Heart left ventricle (tissue), 13 donors: Measurements from ENCODE around the gene TCL1A.

ENCODE experiments used
- POLR2A ChIP-seq, 2 donors: fragments of 450-650 bp; IDR thresholded peaks; one replicate each; pipeline ENCODE4 v1.6.1; 2017; ENCODE audit warnings: antibody characterized with exemption in 2 of 2, mild to moderate bottlenecking in 2 of 2, moderate library complexity in 2 of 2
- TF ChIP-seq, protein P1 (sequence below), 12 donors: fragments of 200-600 bp; sonication (generic) in 4 of 12; IDR thresholded peaks; one replicate each; pipeline versions ENCODE4 v1.5.0 to v1.8.0; 2018 to 2022; ENCODE audit warnings: antibody characterized with exemption in 12 of 12, mild to moderate bottlenecking in 5 of 12
- donor health status: ischemic (EF 13 %, LVEDD 7.1; RV severe dilation, severe dysfunction).
- donor health status: DM: no; HTN: yes; CAD: no.
- donor health status: DM: no; HTN: no; CAD: no.
- donor health status: ischemic (EF 25% LVEDD 6.9; RV normal size, moderate dysfunction).
- donor health status: ischemic (EF 25% LVEDD 5.7; RV mildly dilated, moderate dysfunction).
- donor health status: ischemic (EF 35%, LVEDD 5.7; RV mildly dilated, moderate dysfunction).
- donor health status: nonischemic (EF 11% LVEDD 7.7; RV severe dilation, severe dysfunction).
- donor health status: DM: yes; HTN: yes; CAD: no.
- donor health status: PGD.
- donor health status: ischemic (EF 29% LVEDD 5.4; RV normal size, mild dysfunction).
- donor health status: nonischemic (EF 23%, LVEDD 6.1; RV moderate dilation, normal function).

DNA sequence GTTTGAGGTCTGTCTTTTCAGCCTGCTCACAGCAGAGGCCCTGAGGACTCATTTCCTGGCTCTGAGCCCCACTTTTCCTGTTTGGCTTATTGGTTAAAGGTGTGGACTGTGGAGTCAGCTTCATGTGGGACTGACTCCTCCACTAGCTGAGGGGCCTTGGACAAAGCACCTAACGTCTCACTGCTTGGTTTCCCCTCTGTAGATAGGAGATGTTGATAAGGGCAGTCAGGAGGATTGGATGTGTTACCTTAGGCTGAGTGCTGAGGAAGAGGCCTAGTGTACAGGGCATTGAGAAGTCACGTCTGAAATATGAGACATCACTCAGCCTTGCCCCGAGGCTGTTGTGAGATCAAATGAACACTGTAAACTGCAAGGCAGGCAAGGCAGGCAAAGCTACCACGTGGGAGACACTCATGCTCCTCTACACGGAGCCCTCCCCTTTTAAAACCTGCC, 27.1 kb upstream of the TCL1A start:
- TF ChIP-seq, protein P1, sequence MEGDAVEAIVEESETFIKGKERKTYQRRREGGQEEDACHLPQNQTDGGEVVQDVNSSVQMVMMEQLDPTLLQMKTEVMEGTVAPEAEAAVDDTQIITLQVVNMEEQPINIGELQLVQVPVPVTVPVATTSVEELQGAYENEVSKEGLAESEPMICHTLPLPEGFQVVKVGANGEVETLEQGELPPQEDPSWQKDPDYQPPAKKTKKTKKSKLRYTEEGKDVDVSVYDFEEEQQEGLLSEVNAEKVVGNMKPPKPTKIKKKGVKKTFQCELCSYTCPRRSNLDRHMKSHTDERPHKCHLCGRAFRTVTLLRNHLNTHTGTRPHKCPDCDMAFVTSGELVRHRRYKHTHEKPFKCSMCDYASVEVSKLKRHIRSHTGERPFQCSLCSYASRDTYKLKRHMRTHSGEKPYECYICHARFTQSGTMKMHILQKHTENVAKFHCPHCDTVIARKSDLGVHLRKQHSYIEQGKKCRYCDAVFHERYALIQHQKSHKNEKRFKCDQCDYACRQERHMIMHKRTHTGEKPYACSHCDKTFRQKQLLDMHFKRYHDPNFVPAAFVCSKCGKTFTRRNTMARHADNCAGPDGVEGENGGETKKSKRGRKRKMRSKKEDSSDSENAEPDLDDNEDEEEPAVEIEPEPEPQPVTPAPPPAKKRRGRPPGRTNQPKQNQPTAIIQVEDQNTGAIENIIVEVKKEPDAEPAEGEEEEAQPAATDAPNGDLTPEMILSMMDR (IDR thresholded peaks at IDR 0.05) = no peak
- no peak for TF ChIP-seq POLR2A (IDR thresholded peaks at IDR 0.05)
